Activated CD8-positive, alpha-beta memory T cell treated with anti-CD3 and anti-CD28 coated beads for 4 hours (primary cell): Measurements from ENCODE around the gene SLC35F6.
"Not testable (repeated sequence)": the region's sequence is repeated elsewhere in the genome, so short reads cannot be mapped to it uniquely, and the experiment has no call there.

Experiments
- DNase-seq, 2 donors: peaks; one replicate each; pipeline ENCODE4 v3.0.0-alpha.2; 2020; ENCODE audit warnings: low read depth in 2 of 2

SLC35F6 gene

DNA sequence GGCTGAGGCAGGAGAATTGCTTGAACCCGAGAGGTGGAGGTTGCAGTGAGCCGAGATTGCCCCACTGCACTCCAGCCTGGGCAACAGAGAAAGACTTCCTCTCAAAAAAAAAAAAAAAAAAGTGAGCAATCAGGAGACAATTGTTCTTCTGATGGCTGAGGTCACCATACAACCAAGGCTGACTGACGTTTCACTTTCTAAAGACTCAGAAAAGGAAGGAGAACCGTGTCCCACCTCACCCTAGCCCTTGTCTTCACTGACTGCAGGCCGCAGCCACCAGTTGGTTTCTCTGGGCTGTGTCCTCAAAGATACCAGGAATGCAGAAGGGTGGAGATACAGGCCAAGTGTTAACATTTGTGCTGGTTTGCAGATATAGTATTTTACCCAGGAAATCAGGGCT lies 7.7 kb upstream of the SLC35F6 start:
- no peak for DNase-seq

DNA sequence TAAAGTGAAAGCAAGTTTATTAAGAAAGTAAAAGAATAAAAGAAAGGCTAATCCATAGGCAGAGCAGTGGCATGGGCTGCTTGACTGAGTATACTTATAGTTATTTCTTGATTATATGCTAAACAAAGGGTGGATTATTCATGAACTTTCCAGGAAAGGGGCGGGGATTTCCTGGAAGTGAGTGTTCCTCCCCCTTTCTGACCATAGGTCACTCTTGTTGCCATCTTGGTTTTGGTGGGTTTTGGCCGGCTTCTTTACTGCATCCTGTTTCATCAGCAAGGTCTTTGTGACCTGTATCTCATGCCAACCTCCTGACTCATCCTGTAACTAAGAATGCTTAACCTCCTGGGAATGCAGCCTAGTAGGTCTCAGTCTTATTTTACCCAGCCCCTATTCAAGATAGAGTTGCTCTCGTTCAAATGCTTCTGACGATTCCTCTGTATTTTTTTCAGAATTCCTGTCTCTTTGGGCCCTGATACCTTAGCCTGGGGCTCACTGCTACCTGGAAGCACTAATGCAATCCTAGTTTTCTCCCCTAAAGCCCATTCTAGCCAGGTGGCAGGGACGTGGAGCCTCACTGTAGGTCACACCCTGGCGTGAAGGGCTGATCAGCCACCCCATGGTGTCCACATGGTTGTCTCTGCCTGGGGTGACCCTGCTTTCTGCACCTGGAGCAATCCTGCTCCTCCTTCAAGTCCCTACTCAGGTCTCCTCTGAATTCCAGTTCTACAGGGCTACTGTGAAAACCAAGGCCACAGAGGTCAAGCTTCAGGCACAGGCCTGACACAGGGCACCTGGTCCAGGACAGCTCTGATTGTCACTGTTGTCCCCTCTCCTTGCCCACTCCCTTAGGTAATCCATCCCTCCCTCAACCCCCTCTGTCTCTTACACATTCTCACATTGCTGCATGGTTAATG lies 6.0 kb upstream of the SLC35F6 start:
- no peak for DNase-seq

DNA sequence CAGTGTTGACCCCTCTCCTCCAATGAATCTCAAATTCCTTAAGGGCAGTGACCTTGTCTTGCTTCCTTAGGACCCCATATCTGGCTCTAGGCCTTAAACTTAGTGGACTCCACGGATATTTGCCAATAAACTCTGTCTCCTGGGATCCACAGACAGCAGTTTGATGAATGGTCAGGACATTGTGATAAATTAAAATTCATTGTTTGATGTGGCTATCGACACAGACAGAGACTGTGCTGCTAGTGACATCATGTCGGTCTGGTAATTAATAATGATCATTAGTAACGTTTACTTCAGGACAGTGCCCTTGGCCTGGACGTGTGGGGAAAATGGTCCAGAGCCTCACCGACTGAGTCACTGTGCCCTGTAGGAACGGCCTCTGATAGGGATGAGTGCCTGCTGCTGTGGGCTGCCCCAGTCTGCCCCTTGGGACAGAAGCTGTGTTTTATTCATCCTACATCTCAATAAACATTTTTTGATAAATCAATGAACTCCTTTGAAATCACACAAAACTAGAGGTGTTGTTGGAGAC lies 5.2 kb upstream of the SLC35F6 start:
- no peak for DNase-seq

- DNase-seq: no peak
Observed at GRCh38 chr2:26759845-26760244, 4.2 kb upstream of the SLC35F6 start.

GRCh38 chr2:26760991-26761390 lies 3.1 kb upstream of the SLC35F6 start:
- not testable (repeated sequence) for DNase-seq

DNA sequence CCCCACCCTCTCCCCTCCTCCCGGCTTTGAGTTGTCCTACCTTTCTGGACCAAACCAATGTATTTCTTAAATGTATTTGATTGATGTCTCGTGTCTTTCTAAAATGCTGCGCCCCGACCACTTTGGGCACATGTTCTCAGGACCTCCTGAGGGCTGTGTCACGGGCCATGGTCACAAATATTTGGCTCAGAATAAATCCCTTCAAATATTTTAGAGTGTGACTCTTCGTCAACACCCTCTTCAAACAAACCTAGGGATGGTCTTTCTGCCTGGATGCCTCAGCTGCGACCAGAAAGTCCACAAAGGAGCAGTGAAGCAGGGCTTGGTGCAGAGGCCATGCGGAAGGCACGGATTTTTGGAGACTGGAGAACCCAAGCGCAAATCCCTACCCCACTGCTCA lies 1.1 kb upstream of the SLC35F6 start:
- DNase-seq: no peak

GRCh38 chr2:26764906-26765305 lies 822 bp downstream of the SLC35F6 start:
- DNase-seq: no peak

- DNase-seq: no peak
Observed at GRCh38 chr2:26765475-26766200, 1.6 kb downstream of the SLC35F6 start.

DNA sequence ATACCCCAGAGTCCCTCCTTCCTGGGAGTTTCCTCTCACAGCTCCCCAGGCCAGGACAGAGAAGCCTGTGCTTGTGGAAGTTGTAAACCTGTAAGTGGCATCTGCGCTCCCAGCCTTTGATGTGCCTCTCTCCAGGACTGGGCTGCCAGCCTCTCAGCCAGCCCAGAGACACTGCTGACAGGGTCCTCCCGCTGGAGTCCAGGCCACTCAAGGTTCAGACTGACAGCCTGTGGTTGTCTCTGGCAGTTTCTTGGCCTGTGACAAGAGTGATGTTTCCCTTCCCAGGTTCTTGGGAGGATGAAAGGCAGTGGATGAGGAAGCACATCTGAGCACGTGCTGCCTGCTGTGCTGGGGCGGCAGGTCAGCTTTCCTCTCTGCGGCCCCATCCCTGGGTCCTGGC lies 3.0 kb downstream of the SLC35F6 start:
- no peak for DNase-seq

DNA sequence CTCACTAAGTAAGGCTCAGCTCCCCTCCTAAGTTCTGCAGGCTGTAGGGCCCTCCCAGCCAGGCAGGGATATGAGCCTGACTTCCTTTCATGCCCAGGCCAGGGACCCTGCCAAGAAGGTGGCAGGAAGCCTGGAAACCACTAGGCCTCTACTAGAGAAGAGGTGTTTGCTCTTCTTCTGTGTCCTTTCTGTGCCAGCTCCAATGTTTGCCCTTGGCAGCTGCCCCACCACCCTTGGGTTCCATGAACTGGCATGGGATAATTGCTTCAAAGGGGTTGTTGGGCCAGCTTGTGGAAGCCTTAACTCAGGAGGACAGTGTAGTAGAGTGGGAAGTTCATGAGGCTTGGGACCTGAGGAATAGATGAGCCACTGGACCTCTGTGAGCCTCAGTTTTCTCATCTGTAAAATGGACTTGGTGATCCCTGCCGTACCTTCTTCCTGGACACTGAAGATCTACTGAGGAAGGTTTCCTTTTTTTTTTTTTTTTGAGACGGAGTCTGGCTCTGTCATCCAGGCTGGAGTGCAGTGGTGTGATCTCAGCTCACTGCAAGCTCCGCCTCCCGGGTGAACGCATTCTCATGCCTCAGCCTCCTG lies 3.9 kb downstream of the SLC35F6 start:
- DNase-seq: no peak

- DNase-seq: no peak
Observed at GRCh38 chr2:26768759-26769088, 4.6 kb downstream of the SLC35F6 start.

DNA sequence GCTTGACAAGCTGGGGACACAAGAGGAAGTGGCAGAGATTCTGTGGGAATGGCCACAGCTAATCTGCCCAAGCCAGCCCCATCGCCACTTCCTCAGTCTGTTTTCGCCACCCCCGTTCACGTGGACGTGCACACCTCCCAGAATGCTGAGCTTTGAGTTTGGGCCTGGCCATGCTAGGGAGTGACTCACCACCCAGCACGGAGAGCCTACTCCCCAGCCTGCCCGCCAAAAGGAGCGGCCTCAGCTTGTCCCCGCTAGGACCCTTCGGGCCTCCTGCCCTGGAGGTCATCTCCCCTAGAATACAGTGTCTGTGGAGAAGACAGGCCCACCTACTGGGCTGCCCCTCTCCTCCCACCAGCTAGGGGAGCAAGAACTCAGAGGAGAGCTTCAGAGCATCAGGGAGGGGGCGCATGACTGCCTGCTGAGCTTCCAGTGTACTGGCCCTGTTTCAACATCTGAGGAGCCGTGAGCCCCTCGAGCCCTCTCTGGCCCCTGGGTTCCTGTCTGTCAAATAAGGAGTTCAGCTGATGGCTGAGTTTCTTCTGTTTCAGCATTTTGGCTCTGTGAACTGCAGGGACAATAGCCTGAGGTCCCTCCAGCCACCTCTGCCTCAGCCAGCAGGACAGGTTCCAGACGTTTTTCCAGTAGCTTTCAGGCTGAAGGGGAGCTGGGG lies 5.1 kb downstream of the SLC35F6 start:
- no peak for DNase-seq

DNA sequence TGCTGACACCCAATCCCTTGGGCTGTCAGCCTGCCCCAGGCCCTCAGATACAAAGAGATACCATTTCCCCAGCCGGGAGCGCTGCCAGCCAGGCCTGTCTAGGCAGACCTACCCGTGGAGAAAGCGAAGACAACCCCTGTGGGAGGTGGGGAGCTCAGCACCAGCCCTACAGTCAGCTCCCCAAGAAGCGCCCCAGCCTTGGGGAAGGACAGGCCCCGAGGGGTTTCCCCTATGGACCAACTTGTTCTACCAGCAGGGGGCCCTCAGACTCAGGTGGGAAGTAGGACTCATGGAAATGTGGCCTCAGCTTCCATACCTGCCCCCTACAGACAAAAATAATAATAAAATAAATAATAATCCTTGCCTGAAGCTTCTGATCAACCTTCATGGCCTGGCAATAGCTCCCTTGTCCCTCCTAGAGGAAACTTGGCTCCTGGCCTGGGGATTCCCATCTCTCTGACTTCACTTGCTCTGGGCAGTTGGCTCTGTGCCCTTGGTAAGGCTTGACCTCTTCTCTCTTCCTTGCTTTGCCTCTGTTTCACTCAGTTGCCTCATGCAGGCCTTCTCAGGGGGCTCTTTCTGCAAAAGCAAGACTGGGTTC lies 7.0 kb downstream of the SLC35F6 start:
- DNase-seq: no peak

GRCh38 chr2:26772064-26773001 lies 8.2 kb downstream of the SLC35F6 start:
- DNase-seq: no peak

- DNase-seq: no peak
Observed at GRCh38 chr2:26776195-26776800, 12.2 kb downstream of the SLC35F6 start.

GRCh38 chr2:26778098-26778497 lies 14.0 kb downstream of the SLC35F6 start:
- DNase-seq: no peak

DNA sequence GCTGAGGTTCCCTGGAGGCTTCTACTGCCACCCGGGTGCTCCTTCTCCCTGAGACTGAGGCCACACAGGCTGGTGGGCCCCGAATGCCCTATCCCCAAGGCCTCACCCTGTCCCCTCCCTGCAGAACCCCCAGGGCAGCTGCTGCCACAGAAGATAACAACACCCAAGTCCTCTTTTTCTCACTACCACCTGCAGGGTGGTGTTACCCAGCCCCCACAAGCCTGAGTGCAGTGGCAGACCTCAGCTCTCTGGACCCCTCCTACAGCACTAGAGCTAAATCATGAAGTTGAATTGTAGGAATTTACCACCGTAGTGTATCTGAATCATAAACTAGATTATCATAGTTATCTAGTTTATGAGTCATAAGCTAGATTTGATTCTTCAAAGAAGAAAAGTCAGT lies 14.4 kb downstream of the SLC35F6 start:
- DNase-seq: no peak

DNA sequence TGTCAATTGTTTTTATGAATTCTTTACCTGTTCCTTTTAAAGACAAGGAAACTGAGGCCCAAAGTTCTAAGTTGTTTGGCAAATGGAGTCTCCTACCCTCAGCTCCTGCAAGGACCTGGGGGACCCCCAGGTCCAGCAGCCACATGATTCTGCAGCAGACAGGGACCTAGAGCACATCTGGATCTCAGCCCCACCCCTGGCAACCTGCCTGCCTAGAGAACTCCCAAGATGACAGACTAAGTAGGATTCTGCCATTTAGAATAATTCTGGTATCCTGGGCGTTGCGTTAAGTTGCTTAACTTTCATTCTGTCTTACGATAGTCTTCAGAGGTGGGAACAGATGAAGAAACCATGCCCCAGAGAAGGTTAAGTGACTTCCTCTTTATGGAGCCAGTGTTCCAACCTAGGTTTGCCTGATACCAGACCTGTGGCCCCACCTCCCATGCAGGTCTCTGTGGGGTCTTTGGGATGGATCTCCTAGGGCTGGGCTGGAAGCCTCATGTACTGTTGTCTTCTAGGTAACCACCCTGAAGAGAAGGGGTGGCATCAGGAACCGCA lies 16.2 kb downstream of the SLC35F6 start:
- DNase-seq: no peak

DNA sequence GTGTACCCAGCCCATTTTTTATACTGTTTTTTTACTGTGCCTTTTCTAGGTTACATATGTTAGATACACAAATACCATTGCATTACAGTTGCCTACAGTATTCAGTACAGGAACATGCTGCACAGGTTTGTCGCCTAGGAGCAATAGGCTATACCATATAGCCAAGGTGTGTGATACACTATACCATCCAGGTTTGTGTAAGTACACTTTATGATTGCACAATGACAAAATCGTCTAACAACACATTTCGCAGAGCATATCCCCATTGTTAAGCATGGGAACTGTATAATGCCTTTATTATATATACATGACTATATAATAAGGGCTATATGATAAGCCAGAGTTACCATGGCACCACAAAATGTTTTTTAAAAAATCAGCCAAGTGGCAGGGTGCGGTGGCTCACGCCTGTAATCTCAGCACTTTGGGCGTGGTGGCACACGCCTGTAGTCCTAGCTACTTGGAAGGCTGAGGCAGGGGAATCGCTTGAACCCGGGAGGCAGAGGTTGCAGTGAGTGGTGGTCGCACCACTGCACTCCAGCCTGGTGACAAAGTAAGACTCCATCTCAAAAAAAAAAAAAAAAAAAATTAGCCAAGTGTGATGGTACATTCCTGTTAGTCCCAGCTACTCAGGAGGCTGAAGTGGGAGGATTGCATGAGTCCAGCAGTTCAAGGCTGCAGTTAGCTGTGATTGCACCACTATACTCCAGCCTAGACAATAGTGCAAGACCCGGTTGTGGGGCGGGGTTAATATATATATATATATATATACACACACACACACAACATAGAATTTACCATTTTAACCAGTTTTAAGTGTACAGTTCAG lies 19.0 kb downstream of the SLC35F6 start:
- DNase-seq: no peak
